ENCODE data around the gene FAM181A.

DNA sequence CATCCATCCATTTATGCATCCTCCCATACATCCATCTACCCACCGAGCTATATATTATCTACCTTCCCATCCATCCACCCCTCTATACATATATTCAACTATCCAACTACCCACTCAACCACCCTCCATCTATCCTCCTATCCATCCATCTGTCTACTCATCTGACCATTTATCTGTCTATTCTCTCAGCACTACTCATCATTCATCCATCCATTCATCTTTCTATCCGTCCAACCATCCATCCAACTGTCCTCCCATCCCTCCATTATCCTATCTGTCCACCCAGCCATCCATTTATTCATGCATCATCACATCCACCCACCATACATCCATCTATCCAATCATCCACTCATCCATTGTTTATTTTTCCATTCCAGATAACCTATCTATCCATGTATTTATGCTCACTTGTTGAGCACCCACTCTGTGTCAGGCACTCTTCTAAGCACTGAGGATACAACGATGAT, 37.7 kb downstream of the FAM181A start:
- TF ChIP-seq, protein P1, sequence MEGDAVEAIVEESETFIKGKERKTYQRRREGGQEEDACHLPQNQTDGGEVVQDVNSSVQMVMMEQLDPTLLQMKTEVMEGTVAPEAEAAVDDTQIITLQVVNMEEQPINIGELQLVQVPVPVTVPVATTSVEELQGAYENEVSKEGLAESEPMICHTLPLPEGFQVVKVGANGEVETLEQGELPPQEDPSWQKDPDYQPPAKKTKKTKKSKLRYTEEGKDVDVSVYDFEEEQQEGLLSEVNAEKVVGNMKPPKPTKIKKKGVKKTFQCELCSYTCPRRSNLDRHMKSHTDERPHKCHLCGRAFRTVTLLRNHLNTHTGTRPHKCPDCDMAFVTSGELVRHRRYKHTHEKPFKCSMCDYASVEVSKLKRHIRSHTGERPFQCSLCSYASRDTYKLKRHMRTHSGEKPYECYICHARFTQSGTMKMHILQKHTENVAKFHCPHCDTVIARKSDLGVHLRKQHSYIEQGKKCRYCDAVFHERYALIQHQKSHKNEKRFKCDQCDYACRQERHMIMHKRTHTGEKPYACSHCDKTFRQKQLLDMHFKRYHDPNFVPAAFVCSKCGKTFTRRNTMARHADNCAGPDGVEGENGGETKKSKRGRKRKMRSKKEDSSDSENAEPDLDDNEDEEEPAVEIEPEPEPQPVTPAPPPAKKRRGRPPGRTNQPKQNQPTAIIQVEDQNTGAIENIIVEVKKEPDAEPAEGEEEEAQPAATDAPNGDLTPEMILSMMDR (IDR thresholded peaks at IDR 0.05 in 8 of 11, conservative IDR thresholded peaks at IDR 0.05 in 3 of 11), result no peak
- no peak for TF ChIP-seq POLR2A (IDR thresholded peaks at IDR 0.05)

All from spleen (tissue), 7 donors.